ENCODE measurements around the gene RAP1GAP.
"Not testable (repeated sequence)": the region's sequence is repeated elsewhere in the genome, so short reads cannot be mapped to it uniquely, and the experiment has no call there.

Gene RAP1GAP

DNA sequence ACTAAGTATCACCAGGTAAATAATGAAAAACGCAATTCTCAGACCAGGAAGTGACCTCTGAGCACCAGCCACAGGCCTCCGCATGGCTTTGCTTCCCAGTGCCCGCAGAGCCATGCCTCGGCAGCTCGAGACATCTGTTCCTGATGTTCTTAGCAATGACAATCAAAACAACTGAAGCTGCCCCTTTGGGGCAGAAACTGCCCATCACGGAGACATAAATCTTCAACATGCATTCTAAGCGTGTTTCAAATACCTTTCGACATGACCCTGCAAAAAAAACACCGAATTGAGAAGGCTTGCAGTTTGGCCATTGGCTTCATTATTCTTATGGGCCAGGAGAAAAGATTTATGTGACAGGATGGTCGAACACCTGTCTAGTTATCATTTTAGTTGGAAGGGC is 5.8 kb upstream of the RAP1GAP start:
- no peak for DNase-seq

DNA sequence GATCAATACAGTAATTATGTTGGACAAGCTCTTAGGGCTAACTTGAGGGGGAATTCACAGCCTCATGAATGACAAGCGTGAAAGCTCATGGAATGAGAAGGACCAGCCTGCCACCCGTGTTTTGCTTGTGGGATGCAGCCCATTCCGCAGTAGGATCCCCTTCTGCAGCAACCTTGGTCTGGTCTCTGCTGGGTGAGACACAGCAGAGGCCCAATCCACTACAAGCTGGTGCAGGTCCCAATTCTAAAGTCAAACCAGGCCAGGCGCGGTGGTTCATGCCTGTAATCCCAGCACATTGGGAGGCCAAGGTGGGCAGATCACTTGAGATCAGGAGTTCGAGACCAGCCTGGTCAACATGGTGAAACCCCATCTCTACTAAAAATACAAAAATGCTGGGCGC is 4.7 kb upstream of the RAP1GAP start:
- not testable (repeated sequence) for DNase-seq

DNA sequence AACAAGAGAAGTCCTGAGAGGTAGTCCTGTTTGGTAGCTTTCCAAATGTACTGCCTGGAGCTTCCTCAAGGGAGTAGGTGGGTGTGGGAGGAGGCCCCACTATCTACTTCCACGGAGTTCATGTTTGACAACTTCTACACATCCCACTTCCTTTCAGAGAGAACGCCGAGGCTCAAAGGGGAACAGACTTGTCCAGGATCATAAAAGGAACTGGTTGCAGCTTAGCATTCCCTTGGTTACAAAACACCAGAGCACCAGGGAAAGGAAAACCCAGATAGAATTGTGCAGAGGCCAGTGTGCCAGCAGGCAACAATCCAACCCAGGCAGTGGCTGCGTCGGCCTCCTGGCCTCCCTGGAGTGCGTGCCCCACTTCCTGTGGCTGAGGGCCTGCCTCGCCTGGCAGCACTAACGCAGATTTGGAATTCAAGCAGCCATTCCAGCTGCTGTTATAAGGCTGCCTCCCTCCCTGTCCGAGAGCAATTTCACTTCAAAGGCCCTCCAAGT is 4.2 kb upstream of the RAP1GAP start:
- no peak for DNase-seq

DNA sequence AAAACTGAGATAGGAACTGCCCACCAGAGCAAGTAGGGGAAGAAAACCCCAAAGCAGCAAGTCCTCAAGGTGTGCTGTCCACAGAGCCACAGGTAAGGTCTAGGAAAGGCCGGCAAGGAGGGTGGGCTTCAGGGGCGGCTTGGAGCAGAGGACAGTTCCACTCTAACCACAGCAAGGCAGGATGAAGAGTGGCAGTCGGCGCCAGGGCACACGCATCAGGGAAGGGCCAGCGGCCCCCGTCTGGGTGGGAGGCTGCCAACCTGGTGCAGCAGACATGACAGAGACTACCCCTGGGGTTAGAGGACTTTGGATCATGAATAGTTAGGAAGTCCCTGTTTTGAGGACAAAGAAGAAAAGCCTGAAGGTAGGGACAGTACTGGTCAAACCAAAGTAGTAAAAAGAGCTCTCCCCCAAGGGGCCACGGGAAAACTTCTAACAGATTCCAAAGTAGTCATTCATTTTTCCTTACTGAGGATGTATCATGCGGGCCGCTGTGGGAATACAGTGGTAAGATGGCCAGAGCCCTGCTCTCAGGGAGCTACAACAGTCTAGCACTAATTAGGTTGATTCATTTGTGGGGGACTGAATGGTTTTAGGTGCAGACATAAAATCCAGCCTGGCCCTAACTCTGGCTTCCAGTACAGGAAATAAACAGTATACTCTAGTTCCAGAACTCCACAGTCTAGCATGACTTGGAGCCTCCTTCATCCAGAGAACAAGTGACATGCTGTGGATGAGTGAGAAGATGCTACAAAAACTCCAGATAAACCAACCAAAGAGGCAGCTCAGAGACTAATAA is 3.5 kb upstream of the RAP1GAP start:
- DNase-seq: no peak

DNA sequence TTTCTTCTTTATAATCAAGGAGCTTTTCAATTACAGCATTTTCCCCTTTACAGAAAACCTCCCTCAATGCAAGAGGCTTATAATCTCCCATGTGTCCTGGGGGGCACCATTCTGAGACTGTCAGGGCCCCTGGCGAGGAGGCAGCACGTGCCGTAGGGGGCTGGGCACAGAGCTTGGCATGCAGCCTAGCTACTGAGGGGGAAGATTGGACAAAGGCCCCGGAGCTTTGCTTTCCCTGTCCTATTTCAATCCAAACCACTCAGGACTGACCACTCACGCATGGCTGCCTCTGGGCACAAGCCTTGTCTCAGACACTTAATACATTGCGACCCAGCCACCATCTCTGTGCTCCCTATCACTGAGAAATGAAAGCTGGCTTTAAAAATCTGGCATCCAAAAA is 2.8 kb upstream of the RAP1GAP start:
- DNase-seq: no peak

DNA sequence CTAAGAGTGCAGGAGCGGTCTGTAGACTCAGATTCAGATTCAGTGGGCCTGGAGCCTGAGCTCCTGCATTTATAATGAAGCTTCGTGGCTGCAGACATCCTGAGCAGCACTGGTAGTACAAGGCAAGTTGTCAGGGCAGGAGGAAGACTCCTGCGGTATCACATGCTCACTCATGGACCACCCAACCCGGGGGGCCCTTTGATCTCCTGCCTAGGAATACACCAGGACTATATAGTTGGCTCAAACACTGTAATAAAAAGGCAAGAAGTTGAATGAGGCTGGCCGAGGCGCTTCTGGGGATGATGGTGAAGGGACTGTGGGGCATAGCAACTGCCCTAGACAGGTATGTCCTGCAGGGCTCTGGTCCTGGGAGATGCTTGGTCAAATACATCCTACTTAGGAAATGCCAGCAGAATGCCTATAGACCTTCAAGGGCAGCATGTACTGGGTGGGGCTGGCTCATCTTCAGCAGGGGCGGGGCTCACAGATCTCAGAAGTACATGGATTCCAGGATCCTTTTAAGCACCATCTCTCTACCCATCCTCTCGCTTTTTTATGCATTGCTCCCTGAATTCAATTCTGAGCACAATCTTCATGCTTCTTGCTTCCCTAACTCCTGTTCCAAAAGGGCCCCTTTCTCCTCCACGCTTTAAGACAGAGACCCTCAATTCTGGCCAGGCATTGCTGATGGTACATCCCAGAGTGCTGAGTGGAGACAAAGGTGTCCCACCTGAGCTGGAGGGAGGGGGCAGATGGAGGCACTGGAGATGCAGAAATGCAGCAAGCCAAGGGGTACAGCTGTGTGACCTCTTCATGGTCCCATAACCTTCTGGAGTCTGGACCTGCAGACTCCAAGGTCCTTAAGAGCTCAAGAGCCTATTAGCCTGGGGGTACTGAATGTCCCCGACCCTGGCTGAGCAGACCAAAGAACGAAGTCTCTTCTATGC is 2.1 kb upstream of the RAP1GAP start:
- no peak for DNase-seq

DNA sequence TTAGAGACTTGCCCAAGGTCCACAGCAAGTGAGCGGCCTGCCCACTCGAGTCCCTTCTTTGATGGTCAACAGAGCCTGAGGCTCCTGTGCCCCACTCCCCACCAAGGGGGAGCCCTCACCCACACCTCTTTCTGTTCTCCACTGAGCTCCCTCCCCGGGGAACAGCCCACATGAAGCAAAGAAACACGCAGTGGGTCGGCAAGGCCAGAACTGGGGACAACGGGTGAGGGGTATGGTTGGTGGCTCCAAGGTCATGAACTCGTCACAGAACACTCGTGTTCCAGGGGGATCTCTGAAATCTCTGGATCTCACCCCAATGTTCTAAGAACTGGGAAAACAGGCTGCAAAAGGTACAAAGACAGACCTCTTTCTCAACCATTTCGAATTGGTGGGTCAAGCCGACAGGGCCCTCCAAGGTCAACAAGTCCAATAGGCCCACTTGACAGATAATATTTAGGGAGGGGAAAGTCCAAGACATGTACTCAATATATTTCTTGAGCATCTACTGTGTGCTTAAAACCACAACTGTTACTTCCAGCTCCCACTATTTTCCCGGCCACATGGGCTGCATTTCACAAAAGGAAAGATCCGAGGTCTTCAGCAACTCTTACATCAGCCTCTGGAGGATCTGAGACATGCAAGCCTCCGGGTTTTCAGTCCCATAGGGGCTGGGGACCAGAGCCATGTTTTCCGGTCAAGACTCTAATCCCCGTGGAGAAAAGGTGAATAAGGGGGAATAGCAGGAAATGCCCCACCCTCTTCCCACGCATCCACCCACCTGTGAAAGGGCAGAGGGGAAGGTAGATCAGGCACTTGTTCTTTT is 1.1 kb upstream of the RAP1GAP start:
- DNase-seq: no peak

DNA sequence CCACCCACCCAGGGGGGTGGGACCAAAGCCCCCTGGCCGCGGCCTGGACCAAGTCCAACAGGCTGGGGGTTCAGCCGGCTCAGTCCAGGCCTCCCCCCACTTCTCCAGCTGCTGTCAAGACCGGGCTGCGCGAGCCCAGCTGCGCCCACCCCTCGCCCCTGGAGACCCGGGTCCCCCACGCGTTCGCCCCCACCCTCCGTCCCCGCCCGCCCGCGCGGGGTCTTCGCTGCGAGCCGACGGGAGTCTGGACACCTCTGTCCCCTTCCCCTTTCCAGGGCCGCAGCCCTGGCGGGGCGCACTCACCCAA is 253 bp downstream of the RAP1GAP start:
- DNase-seq: no peak

DNA sequence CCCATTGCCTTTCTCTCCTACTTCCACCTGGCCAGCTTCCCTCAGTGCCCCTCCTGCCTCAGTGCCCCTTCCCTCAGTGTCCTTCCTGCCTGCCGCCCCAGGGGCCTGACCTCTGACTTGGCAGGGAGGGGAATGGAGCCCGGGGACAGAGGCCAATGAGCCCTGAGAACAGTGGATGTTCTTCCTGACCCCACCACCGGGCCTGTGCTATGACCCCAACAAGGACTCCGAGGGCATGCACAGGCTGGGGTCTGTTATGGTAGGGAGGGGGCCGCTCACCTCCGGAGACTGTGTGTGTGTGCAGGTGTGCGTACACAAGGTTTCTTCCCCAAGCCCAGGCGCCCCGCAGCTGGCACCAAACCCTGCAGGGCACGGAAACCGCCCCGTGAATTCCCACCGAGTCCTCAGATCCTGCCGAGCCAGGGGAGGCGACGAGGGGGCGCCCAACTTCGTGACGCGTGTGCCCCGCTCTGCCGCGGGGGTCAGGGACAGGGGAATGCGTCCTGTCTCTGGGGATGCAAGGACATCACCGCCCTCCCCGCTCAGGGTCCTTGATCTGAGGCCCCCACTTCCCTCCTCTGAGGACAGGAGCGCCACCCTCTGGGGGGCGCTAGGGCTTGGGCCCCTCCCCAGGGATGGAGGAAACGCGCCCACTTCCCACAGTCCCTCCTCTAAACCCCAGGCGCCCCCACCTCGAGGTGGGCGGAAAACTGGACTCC is 766 bp downstream of the RAP1GAP start:
- peak in 1 of 2 experiments; percentile 14 for DNase-seq

DNA sequence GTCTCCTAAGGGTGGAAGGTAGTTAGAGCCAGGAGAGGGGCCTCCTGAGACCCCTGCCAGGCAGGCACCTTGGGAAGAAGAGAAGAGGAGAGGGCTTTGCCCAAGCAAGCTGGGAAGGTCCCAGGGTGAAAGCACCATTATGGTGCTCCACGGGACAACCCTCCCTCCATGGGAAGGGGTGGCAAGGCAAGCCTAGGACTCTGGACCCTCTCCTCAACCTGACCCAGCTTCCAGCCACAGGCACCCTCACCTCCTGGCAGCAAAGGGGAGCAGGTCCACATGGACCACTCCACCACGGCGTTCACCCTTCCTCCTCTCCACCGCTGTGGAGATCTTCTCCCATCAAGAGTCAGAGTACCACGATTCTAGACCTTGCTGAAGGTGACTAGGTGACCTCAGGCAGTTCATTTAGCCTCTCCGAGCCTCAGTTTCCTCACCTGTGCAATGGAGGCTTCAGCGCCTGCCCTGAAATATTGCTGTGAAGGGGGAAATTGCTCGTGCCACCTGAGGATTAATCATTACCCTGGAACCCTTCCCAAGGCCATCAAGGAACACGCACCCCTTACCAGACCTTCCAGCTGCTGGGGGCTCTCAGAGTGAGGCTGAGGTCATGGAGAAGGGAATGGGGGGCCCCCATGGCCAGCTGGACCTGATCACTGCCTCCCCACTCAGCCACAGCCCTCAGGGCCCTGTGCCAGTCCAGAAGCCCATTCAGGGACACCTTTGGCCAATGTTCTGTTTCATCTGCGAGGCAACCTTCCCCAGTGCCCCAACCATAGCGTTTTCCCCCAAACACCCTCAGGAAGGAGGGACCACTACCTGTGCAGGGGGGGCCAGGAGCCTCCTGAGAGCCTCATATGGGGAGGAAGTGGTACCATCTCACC is 1.6 kb downstream of the RAP1GAP start:
- no peak for DNase-seq

DNA sequence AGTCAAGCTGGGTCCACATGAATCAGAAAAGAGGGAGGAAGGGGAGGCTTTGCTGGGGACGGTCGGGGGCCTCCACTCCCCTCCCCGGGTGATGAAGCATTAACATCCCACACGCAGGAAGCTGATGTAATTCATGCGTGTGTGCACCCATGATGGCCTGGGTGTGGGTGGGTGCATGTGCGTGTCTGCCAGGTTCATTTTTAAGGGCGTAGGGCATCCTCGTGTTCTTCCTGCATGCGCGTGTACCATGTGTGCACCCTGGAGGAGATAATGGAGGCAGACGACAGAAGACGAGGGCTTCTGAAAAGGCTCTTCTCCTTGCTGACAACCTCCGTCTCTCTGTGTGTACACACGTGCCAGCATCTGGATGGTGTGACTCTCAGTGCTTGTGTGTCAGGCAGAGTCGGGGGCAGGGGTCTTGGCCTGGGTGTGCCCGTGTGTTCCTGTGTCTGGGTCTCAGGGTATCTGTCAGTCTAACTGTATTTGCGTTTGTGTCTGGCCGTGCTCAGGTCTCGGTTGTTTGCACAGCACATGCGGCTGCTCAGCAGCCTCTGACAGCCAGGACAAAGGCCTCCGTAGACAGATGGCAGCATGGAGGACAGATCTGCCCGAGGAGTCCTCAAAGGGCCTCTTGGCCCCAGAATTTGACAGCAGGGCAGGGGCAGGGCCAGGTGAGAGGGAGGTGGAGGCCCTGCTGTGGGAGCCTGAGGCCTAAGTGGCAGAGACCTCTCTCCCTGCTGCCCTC is 2.4 kb downstream of the RAP1GAP start:
- DNase-seq: peak; percentile 19 to 70

DNA sequence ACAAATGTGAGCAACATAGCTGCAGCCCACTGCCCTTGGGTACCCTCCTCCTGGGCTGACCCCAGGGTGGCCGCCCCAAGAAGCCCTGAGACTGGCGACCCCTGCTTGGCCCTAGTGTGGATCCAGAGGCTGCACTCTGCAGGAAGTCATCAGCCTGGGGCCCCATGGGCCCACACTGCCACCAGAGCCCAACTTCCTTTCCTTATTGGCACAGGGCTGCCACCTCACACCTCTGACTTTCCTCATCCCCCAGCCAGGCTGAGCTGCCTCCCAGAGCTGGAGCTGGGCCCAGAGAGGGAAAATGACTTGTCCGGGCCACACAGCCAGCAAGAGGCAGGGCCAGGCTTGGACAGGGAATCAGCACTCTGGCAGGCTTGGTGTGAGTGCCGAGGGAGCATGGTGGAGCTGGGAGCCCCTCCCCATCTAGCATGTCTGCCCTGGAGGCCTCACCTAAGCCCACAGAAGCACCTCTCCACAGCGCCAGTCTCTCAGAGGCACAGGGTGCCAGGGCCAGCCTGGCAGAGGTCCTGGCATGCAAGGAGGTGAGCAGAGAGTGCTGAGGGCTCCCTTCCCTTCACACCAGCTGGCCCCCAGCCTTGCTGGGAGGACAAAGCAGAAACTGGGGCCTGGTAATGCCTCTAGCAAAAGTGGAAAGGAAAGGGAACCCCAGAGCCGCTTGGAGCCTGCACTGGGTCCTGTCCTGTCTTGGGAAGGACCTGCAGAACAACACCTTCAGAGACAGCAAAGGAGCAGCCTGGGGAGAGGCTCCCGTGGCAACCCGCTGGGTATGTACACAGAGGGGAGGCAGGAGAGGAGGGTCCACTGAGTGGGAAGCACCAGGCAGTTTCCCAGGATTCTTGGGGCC is 3.2 kb downstream of the RAP1GAP start:
- no peak for DNase-seq

DNA sequence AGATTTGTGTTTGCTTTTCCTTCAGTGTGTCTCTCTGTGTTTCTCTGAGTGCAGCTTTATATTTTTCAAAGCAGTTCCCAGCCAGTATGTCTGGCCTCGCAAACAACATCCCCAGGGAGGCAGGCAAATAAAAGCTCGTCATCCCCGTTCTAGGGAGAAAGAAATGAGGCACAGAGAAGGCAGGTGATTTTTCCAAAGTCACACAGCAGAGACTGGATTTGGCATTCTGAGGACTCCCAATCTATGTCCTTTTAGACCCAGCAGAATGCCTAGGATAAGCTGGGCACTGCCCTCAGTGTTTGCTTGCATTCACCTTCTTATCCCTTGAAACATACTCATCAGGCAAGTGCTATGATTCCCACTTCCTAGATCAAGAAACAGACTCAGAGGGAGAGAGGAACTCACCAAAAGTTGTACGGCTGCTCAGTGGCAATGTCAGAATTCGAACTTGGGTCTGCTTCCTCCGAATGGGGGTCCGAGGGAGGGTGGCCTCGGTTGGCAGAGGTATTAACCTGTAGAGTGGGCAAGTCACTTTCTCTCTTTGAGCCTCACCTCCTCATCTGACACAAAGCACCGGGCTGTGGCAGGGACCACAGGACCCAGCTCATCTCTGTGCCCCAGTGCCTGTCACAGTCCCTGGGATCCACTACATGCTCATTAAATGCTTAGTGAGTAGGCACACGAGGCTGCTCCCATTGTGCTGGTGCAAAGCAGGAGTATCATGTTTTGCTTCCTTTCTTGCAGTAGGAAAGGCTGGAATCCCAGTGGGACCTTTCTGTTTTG is 4.2 kb downstream of the RAP1GAP start:
- DNase-seq: no peak

DNA sequence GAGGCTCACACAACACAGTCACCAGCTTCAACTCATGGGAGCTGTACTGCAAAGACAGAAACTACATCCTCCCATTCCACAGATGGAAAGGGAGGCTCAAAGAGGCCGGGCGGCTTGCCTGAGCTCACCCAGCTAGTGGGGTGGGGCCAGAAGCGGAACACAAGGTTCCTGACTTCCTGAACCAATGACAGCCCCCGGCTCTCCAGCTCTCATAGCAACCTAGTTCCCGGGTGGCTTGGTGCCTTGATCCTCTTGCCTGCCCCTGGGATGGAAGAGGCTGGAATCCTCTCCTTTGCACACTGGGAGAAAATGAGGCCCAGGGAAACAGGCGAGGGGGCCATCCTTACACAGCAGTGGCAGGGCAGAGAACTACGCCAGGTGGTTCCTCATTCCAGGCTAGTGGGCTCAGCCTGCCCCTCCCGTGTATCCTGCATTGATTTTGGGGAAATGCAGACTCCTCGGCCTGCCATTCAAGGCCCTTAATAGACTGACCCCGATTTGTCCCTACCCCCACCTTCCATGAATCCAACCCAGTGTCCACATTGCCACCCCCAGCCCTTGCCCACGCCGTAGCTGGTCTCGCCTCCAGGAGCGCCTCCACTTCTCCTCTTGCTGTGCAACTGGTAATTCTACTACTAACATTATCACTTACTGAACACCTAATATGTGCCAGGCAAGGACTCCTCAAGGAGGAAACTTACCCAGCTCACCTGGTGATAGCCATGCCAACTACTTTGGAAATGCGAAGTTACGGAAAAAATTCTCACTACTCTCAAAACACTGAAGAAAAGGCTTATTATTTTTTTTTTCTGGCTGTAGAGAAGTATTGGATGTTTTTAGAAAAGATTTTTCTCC is 5.0 kb downstream of the RAP1GAP start:
- no peak for DNase-seq

DNA sequence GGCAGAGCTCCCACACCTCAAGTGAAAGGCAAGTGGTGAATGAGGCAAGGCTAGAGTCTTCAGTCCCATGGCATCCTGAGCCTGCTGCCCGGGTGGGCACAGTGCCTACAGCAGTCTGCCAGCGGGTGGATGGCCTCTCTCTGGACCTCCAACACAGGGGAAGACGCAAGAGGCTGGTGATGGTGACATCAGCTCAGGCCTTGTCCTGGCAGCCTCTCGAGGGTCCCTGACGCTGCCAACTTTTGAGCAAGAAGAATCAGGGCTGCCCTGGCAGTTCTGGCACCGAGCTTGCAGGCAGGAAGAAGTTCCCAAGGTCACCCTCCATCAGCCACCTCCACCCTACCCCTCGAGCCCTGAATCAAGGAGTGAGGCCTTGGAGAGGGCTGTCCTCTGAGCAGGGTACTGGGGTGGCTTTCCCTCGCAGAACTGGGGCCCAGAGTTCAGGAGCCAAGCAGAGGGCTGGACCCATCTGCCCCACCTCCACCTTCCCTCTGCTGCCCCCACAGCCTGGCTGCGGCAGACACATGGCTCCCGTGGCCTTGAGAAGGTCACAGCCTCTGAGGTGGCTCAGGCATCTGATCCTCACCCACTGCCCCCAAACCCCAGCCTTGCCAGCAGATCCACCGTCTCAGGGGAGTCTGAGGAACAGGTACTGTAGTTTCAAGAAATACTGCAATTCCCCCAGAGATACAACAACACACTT is 5.8 kb downstream of the RAP1GAP start:
- DNase-seq: no peak

DNA sequence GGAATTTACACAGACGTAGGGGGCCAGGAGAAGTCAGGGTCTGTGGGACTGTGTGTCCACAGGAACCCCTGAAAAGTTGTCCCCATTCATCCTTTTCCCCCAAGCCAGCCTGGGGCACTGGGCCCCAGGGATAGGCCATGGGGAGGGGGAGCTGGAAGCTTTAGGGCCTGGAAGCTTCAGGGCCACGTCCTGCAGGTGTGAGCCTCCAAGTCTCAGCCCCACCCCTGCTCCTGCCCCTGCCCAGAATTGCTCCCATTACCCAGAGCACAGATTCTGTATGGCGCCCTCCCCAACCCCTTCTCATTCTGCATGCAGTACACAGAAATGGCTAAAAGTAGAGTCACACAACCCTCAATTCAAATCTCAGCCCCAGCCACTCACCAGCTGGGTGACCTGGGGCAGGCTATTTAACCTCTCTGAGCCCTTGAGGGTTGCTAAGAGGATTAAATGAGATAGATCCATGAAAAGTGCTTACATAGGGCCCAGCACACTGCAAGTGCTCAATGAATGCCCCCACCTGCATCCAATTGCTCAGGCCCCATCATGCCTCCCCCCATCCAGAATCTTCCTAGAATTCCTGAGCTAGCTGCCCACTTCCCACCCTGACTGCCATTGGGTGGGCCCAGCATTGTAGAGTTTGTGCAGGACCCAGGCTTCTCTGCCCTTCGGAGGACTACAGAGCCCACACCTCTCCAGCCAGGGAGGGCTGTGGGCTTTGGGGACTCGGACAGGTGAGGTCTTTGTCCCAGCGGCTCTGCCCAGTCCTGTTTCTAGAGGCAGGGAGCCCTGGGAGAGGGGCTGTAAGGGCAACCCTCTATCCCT is 6.5 kb downstream of the RAP1GAP start:
- no peak for DNase-seq

Measured in NCI-H524 (cell line).